GM12875 (cell line): ENCODE measurements around the gene CEMIP.
A peak's percentile ranks its signal among the peaks of the same experiment; 100 is the strongest.

Experiments
- H3K4me3 ChIP-seq: one replicate; pipeline ENCODE4 v1.5.1; 2011; ENCODE audit warnings: low read depth, low read length, control low read depth
- CTCF ChIP-seq: IDR thresholded peaks from 2 replicates; pipeline ENCODE4 v1.5.1; 2011; ENCODE audit warnings: low read depth, mild to moderate bottlenecking, control low read depth, inconsistent platforms, low read length, moderate library complexity, borderline replicate concordance; ENCODE audit not compliant: insufficient read depth

Gene CEMIP

GRCh38 chr15:80778964-80779657 lies at the start of gene CEMIP:
Gene CEMIP, plus strand, starts transcription at chr15:80779370. Its CDS starts 94,510 bp downstream, at chr15:80873880.
- peak; percentile 62 for TF ChIP-seq CTCF
- H3K4me3 ChIP-seq: no peak within 1 kb of the TSS

GRCh38 chr15:80730387-80730786 lies 48.8 kb upstream of the CEMIP start:
- no peak for TF ChIP-seq CTCF
- H3K4me3 ChIP-seq: no peak overlapping the region

GRCh38 chr15:80730926-80731325 lies 48.2 kb upstream of the CEMIP start:
- TF ChIP-seq CTCF: no peak
- H3K4me3 ChIP-seq: no peak overlapping the region

GRCh38 chr15:80732167-80732566 lies 47.0 kb upstream of the CEMIP start:
- TF ChIP-seq CTCF: no peak
- no peak overlapping the region for H3K4me3 ChIP-seq

GRCh38 chr15:80732818-80733217 lies 46.4 kb upstream of the CEMIP start:
- TF ChIP-seq CTCF: no peak
- H3K4me3 ChIP-seq: no peak overlapping the region

- TF ChIP-seq CTCF: no peak
- no peak overlapping the region for H3K4me3 ChIP-seq
Measured at GRCh38 chr15:80733460-80733859, 45.7 kb upstream of the CEMIP start.

GRCh38 chr15:80735344-80735743 lies 43.8 kb upstream of the CEMIP start:
- TF ChIP-seq CTCF: no peak
- no peak overlapping the region for H3K4me3 ChIP-seq
